HepG2 (cell line): Measurements from ENCODE around the gene GAS5. TPM values are rescaled to one million over a fixed set of nuclear protein-coding genes. Genes with fewer than 3 reads are reported as not detected.

Experiments used
- ATAC-seq: fragments of 200-7000 bp; cut with Tn5 transposase; 3 replicates; pipeline ENCODE4 v1.9.1; 2020; ENCODE audit warnings: mild to moderate bottlenecking, moderate library complexity
- BruUV-seq: library from RNA; stranded (reverse); fragments of 400-500 nt; replicated peaks from 2 replicates; lab custom pipeline; 2021; lab: Mats Ljungman, UMichigan
- CTCF ChIA-PET: fragments of 300-600 bp; formaldehyde crosslinking; extraction: SDS; loops from one replicate; lab custom pipeline; 2021; ENCODE audit warnings: low total read pairs, inconsistent platforms, low intra/inter-chr PET ratio; lab: Yijun Ruan, JAX
- POLR2A ChIA-PET: fragments of 350-600 bp; sonication (Branson Sonifier 250); formaldehyde crosslinking; loops from one replicate; lab custom pipeline; 2020; ENCODE audit warnings: antibody characterized with exemption, inconsistent platforms; lab: Yijun Ruan, JAX
- DNase-seq: peaks from one replicate; pipeline ENCODE4 v3.0.0-alpha.2; 2015; ENCODE audit warnings: low spot score
- FAIRE-seq: peaks from 3 replicates; lab custom pipeline; 2011; peaks lifted over from hg19 to GRCh38; lab: Jason Lieb, UNC
- H2AFZ ChIP-seq: one replicate; pipeline ENCODE4 v1.6.1; 2011; ENCODE audit warnings: low read length, inconsistent platforms
- H3K27ac ChIP-seq: fragments of 300-600 bp; 3 replicates; pipeline ENCODE4 v1.8.0; 2011; ENCODE audit warnings: mixed run types, mild to moderate bottlenecking, mixed read lengths, low read length, inconsistent platforms; ENCODE audit not compliant: insufficient read depth; ENCODE audit errors: extremely low read length
- H3K27me3 ChIP-seq, 2 experiments: fragments of 200-600 bp in 1 of 2; 2 replicates in 1 of 2; 3 replicates in 1 of 2; pipeline versions ENCODE4 v1.6.0 to v1.8.0; 2011; ENCODE audit warnings: low read length in 2 of 2, mild to moderate bottlenecking in 2 of 2, moderate library complexity in 2 of 2, inconsistent platforms in 1 of 2; ENCODE audit not compliant: insufficient read depth in 2 of 2, control insufficient read depth in 1 of 2
- H3K36me3 ChIP-seq, 2 experiments: fragments of 200-600 bp in 1 of 2; replicated peaks in 1 of 2; 2 replicates in 1 of 2; 3 replicates in 1 of 2; pipeline versions ENCODE4 v1.5.1 to v1.8.0; 2011; ENCODE audit warnings: low read length in 2 of 2, inconsistent platforms in 1 of 2; ENCODE audit not compliant: insufficient read depth in 2 of 2, control insufficient read depth in 1 of 2
- H3K4me1 ChIP-seq: 2 replicates; pipeline ENCODE4 v1.5.1; 2012; ENCODE audit warnings: low read length, inconsistent platforms; ENCODE audit not compliant: insufficient read depth
- H3K4me2 ChIP-seq: 2 replicates; pipeline ENCODE4 v1.6.0; 2011; ENCODE audit warnings: low read depth, low read length, inconsistent platforms
- H3K4me3 ChIP-seq, 3 experiments: fragments of 200-600 bp in 1 of 3; sonication (generic), shearing (Covaris generic) in 1 of 3; replicated peaks in 1 of 3; 2 replicates each; pipeline ENCODE4 v1.5.1; 2011 to 2016; ENCODE audit warnings: low read length in 3 of 3, inconsistent platforms in 2 of 3, low read depth in 2 of 3, mild to moderate bottlenecking in 2 of 3, control low read depth in 1 of 3, mixed read lengths in 1 of 3; ENCODE audit not compliant: insufficient read depth in 1 of 3
- H3K79me2 ChIP-seq: one replicate; pipeline ENCODE4 v1.6.1; 2011; ENCODE audit warnings: low read length, inconsistent platforms; ENCODE audit not compliant: insufficient read depth
- H3K9ac ChIP-seq: 2 replicates; pipeline ENCODE4 v1.6.0; 2011; ENCODE audit warnings: mild to moderate bottlenecking, low read depth, low read length, inconsistent platforms; ENCODE audit not compliant: insufficient read depth
- H3K9me3 ChIP-seq: 2 replicates; pipeline ENCODE4 v1.5.1; 2012; ENCODE audit warnings: mild to moderate bottlenecking, low read length
- H4K20me1 ChIP-seq: 2 replicates; pipeline ENCODE4 v1.6.0; 2011; ENCODE audit warnings: inconsistent platforms, mild to moderate bottlenecking, low read length, moderate library complexity; ENCODE audit not compliant: insufficient read depth
- GMEB2 ChIP-seq: IDR thresholded peaks from 2 replicates; pipeline ENCODE4 v1.6.1; 2016; ENCODE audit warnings: missing biosample characterization, missing genetic modification reagents, low read depth
- NFE2L1 ChIP-seq: sonication (generic); formaldehyde crosslinking; IDR thresholded peaks from 2 replicates; pipeline ENCODE4 v1.4.0; 2020; ENCODE audit warnings: missing genetic modification reagents, mild to moderate bottlenecking, borderline replicate concordance
- PRMT3 ChIP-seq: sonication (generic); formaldehyde crosslinking; IDR thresholded peaks from 2 replicates; pipeline ENCODE4 v1.8.1; 2022; ENCODE audit warnings: low read depth, mild to moderate bottlenecking, moderate library complexity, missing genetic modification reagents, borderline replicate concordance
- RNF2 ChIP-seq: fragments of 450-650 bp; conservative IDR thresholded peaks from 2 replicates; pipeline ENCODE4 v1.6.1; 2016; ENCODE audit warnings: low read depth
- SP2 ChIP-seq: sonication (generic); formaldehyde crosslinking; IDR thresholded peaks from 2 replicates; pipeline ENCODE4 v1.5.1; 2020; ENCODE audit warnings: mild to moderate bottlenecking, missing genetic modification reagents
- TIGD3 ChIP-seq: sonication (generic); formaldehyde crosslinking; IDR thresholded peaks from 2 replicates; pipeline ENCODE4 v1.5.1; 2020; ENCODE audit warnings: mild to moderate bottlenecking, missing genetic modification reagents, borderline replicate concordance
- ZFP91 ChIP-seq: sonication (generic); formaldehyde crosslinking; IDR thresholded peaks from 2 replicates; pipeline ENCODE4 v1.9.0; 2022; ENCODE audit warnings: missing genetic modification reagents, mild to moderate bottlenecking, borderline replicate concordance
- ZNF138 ChIP-seq: sonication (generic); formaldehyde crosslinking; IDR thresholded peaks from 2 replicates; pipeline ENCODE4 v1.5.0; 2020; ENCODE audit warnings: mild to moderate bottlenecking, low read depth, missing genetic modification reagents
- ZNF484 ChIP-seq: sonication (generic); formaldehyde crosslinking; IDR thresholded peaks from 2 replicates; pipeline ENCODE4 v1.5.1; 2020; ENCODE audit warnings: mild to moderate bottlenecking, low read depth, missing genetic modification reagents, borderline replicate concordance
- ZNF652 ChIP-seq: IDR thresholded peaks from 2 replicates; pipeline ENCODE4 v1.6.1; 2016; ENCODE audit warnings: low read depth, borderline replicate concordance
- ZNF781 ChIP-seq: sonication (generic); formaldehyde crosslinking; IDR thresholded peaks from 2 replicates; pipeline ENCODE4 v1.5.1; 2020; ENCODE audit warnings: borderline replicate concordance, mild to moderate bottlenecking, missing genetic modification reagents; ENCODE audit errors: not compliant biosample characterization
- WGBS: methylation state at CpG from one replicate; pipeline ENCODE4 v1.1.6; 2017; ENCODE audit warnings: low lambda C conversion rate; 5-methylcytosine and 5-hydroxymethylcytosine counted together
- in situ Hi-C: cut with HindIII; loops from 2 replicates; pipeline ENCODE4 v1.10.0; 2017; ENCODE audit warnings: low pct_unique_long_range_greater_than_20kb; ENCODE audit not compliant: extremely low pct_ligation_motif_present
- intact Hi-C: fragments of 100-400 bp; cut with micrococcal nuclease; formaldehyde crosslinking; loops from one replicate; pipeline ENCODE4 v1.10.0; 2022; ENCODE audit not compliant: unreplicated experiment
- polyA plus RNA-seq, 8 experiments: library from polyadenylated mRNA; depleted of rRNA in 3 of 8; stranded (reverse) in 7 of 8; unstranded in 1 of 8; fragments of >200 nt; fragmentation: Illumina TruSeq in 4 of 8; extraction: Trizol in 4 of 8; gene quantifications; 2 replicates each; pipeline versions ENCODE4 v1.2.1 to v1.2.3, GENCODE V29; 2011 to 2016; ENCODE audit warnings: low read depth in 4 of 8, missing spikeins in 1 of 8, mixed read lengths in 1 of 8; ENCODE audit not compliant: insufficient read depth in 1 of 8
- total RNA-seq, 5 experiments: library from RNA; depleted of rRNA; stranded (reverse); fragments of >200 nt; fragmentation: Illumina TruSeq; extraction: Trizol; gene quantifications; 2 replicates each; pipeline ENCODE4 v1.2.3, GENCODE V29; 2016; ENCODE audit warnings: low read depth in 1 of 5

GAS5 gene
- total and polyA plus RNA-seq, 2 of the 13 experiments (the other 11 are each of a cell fraction or from before 2014, with no cell fraction given) = 352 to 738 TPM

- H3K4me3 ChIP-seq = no peak overlapping the region
- ATAC-seq (no peak), DNase-seq (no peak), FAIRE-seq (no peak)
- CTCF ChIA-PET = no interaction called here
- H4K20me1 ChIP-seq = no peaks in the 10 kb centered on the region
- H3K79me2 ChIP-seq = no peaks in the 10 kb centered on the region
- in situ Hi-C loops = no loop called here
- intact Hi-C loops = no loop called here
- H3K36me3 ChIP-seq = peaks cover 0 to 22% of the 10 kb centered on the region in 2 experiments; a peak in 3 of 5 replicates
- no TSS peak for BruUV-seq
- H3K27ac ChIP-seq = no peak overlapping the region
- POLR2A ChIA-PET = interaction anchor here (1.7 kb wide), 1 partner anchor 8 kb away, joined by 7 read pairs; the partner anchor contains the start of genes GAS5 and ZBTB37
- no peak overlapping the region for H3K4me2 ChIP-seq
- H3K9me3 ChIP-seq = no peaks in the 10 kb centered on the region
- no peaks in the 10 kb centered on the region for H3K4me1 ChIP-seq
- no peak overlapping the region for H3K9ac ChIP-seq
- TF ChIP-seq ZNF484 (CRISPR knock-in tag) = no peak
- TF ChIP-seq NFE2L1 = no peak
- no peak for TF ChIP-seq RNF2
- TF ChIP-seq SP2 (CRISPR knock-in tag) = no peak
- no peak for TF ChIP-seq ZNF781 (CRISPR knock-in tag)
- no peak for TF ChIP-seq ZNF652 (CRISPR knock-in tag)
- TF ChIP-seq, all 625 proteins: peak for 0
- Histone ChIP-seq H2AFZ (no peak overlapping the region), H3K27me3 (no peaks in the 10 kb centered on the region)
- 97% methylated on average over 5 of the region's 5 CpGs for WGBS
Observed at GRCh38 chr1:173876732-173877131, 8.9 kb upstream of the GAS5 start.

- no peak overlapping the region for H2AFZ ChIP-seq
- no peak for ATAC-seq
- no peak overlapping the region for H3K27ac ChIP-seq
- no peaks in the 10 kb centered on the region; a peak in 1 of 5 replicates for H3K27me3 ChIP-seq
- no peak overlapping the region for H3K4me2 ChIP-seq
- peaks cover 22% of the 10 kb centered on the region for H3K4me1 ChIP-seq
- no peaks in the 10 kb centered on the region for H3K9me3 ChIP-seq
- H3K4me3 ChIP-seq = no peak overlapping the region
- FAIRE-seq = no peak
- peaks cover 0 to 27% of the 10 kb centered on the region in 2 experiments; a peak in 4 of 5 replicates for H3K36me3 ChIP-seq
- 93% methylated on average over 2 of the region's 2 CpGs for WGBS
- POLR2A ChIA-PET = no interaction called here
- no peak overlapping the region for H3K9ac ChIP-seq
- peaks cover 16% of the 10 kb centered on the region for H3K79me2 ChIP-seq
- peaks cover 4% of the 10 kb centered on the region for H4K20me1 ChIP-seq
- intact Hi-C loops = no loop called here
- CTCF ChIA-PET = no interaction called here
- no TSS peak for BruUV-seq
- in situ Hi-C loops = no loop called here
- DNase-seq = no peak
- TF ChIP-seq ZNF138 (no peak), ZFP91 (CRISPR knock-in tag) (no peak), PRMT3 (no peak), GMEB2 (CRISPR knock-in tag) (no peak), TIGD3 (CRISPR knock-in tag) (no peak)
Observed at GRCh38 chr1:173871500-173871899, 3.7 kb upstream of the GAS5 start.
